ENCODE results near the gene PDE3A. TPM values are rescaled to one million over a fixed set of nuclear protein-coding genes. Genes with fewer than 3 reads are reported as not detected.

Gene PDE3A
- total RNA-seq, 4 donors from 2014 or later, result 9.0 to 21.8 (median 10.9) TPM

- TF ChIP-seq, protein P1, sequence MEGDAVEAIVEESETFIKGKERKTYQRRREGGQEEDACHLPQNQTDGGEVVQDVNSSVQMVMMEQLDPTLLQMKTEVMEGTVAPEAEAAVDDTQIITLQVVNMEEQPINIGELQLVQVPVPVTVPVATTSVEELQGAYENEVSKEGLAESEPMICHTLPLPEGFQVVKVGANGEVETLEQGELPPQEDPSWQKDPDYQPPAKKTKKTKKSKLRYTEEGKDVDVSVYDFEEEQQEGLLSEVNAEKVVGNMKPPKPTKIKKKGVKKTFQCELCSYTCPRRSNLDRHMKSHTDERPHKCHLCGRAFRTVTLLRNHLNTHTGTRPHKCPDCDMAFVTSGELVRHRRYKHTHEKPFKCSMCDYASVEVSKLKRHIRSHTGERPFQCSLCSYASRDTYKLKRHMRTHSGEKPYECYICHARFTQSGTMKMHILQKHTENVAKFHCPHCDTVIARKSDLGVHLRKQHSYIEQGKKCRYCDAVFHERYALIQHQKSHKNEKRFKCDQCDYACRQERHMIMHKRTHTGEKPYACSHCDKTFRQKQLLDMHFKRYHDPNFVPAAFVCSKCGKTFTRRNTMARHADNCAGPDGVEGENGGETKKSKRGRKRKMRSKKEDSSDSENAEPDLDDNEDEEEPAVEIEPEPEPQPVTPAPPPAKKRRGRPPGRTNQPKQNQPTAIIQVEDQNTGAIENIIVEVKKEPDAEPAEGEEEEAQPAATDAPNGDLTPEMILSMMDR (IDR thresholded peaks at IDR 0.05; ENCODE audit: low read depth), result no peak
These were observed 121.3 kb downstream of the PDE3A start for GRCh38 chr12:20489645-20490044.

GRCh38 chr12:20490213-20490612 lies 121.9 kb downstream of the PDE3A start:
- TF ChIP-seq, protein P1 (IDR thresholded peaks at IDR 0.05; ENCODE audit: low read depth), result no peak

DNA sequence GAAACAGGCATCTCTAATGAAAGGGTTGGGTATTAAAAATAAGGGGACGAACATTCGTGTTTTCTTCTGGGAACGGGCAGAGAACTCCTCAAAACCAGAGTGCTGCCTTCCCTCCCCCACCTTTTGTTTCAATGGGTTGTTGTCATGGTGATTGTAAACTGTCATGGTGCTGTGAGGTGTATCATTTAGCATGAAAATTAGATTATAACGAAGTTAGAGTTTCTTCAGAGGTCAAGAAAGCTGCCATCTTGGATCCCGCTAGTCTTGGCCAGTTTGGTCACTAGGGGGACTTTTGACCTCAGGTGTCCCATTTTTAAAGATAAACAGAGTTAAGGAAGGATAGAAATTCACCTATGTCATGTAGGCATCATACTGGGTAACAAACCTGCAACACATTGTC lies 123.0 kb downstream of the PDE3A start:
- TF ChIP-seq, protein P1 (IDR thresholded peaks at IDR 0.05; ENCODE audit: low read depth), result no peak

- TF ChIP-seq, protein P1 (IDR thresholded peaks at IDR 0.05; ENCODE audit: low read depth), result no peak
These were observed 124.0 kb downstream of the PDE3A start for GRCh38 chr12:20492251-20492760.

DNA sequence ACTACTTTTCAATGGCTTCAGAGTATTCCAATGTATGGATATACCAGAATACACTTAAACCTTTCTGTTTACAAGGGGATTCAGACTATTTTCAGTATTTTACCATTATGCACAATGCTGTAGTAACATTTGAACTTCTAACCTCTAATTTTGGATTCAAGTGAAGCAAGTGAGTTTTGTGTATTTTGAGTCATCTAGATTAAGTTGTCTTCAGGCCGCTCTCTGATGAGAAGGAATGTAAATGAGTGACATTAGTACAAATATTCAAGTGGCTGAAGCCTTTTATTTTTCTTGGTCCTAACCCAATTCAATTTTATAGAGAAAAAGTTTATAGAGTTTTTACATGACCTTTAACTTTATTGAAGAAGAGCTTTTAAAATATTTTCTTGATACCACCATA lies 125.6 kb downstream of the PDE3A start:
- TF ChIP-seq, protein P1 (IDR thresholded peaks at IDR 0.05; ENCODE audit: low read depth), result no peak

GRCh38 chr12:20494851-20495250 lies 126.5 kb downstream of the PDE3A start:
- TF ChIP-seq, protein P1 (IDR thresholded peaks at IDR 0.05; ENCODE audit: low read depth), result no peak

DNA sequence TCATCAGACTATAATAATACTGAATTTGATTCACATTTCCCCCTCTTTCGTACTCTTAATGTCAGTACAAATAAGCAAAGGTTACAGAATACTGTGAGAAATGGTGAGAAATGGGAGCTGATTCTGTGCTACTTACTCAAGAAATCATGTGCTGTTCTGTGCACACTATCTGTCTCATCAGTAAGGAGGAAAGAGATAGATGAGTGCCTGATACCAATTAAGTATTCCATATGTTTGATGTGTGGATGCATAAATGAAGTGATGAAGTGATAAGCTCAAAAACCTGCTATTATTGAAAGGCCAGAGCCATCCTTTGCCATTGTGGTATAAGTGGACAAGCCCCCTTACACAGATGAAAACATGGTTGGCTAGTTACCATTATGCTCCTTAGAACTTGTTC lies 127.7 kb downstream of the PDE3A start:
- TF ChIP-seq, protein P1 (IDR thresholded peaks at IDR 0.05; ENCODE audit: low read depth), result no peak

Data from subcutaneous adipose tissue (tissue), 4 donors.